Spinal cord (tissue), 10 donors: ENCODE results near the gene EFTUD2. TPM values are rescaled to one million over a fixed set of nuclear protein-coding genes. Genes with fewer than 3 reads are reported as not detected.

Source experiments
- DNase-seq, 6 donors: peaks; one replicate each; pipeline versions ENCODE4 v3.0.0 to v3.0.0-alpha.2; 2013 to 2015; ENCODE audit warnings: low spot score in 6 of 6, low read depth in 4 of 6
- H3K27ac ChIP-seq: one replicate; pipeline ENCODE4 v1.5.1; 2013; ENCODE audit warnings: low read depth, low read length, control low read depth
- H3K27me3 ChIP-seq: one replicate; pipeline ENCODE4 v1.6.1; 2013; ENCODE audit warnings: low read length; ENCODE audit not compliant: control insufficient read depth, insufficient read depth
- H3K36me3 ChIP-seq: one replicate; pipeline ENCODE4 v1.6.1; 2013; ENCODE audit warnings: low read length; ENCODE audit not compliant: control insufficient read depth, insufficient read depth
- H3K4me1 ChIP-seq: one replicate; pipeline ENCODE4 v1.6.1; 2013; ENCODE audit warnings: low read length; ENCODE audit not compliant: control insufficient read depth, insufficient read depth
- H3K4me3 ChIP-seq: one replicate; pipeline ENCODE4 v1.5.1; 2013; ENCODE audit warnings: low read depth, low read length, control low read depth
- H3K9me3 ChIP-seq: one replicate; pipeline ENCODE4 v1.6.1; 2013; ENCODE audit warnings: low read length; ENCODE audit not compliant: control insufficient read depth, insufficient read depth
- WGBS: methylation state at CpG from one replicate; pipeline ENCODE4 v1.1.5; 2013; ENCODE audit warnings: missing lambda C conversion rate; ENCODE audit not compliant: insufficient coverage; 5-methylcytosine and 5-hydroxymethylcytosine counted together
- polyA plus RNA-seq, 2 donors: library from polyadenylated mRNA; unstranded; fragments of 120-200 nt; gene quantifications; one replicate each; pipeline ENCODE4 v1.2.1, GENCODE V29; 2013; ENCODE audit not compliant: insufficient read length in 2 of 2
- total RNA-seq, 2 donors: library from RNA; depleted of rRNA in 1 of 2; stranded (reverse); fragments of 120-200 nt in 1 of 2; fragments of >200 nt in 1 of 2; gene quantifications; one replicate each; pipeline versions ENCODE4 v1.2.3 to v1.2.4, GENCODE V29; 2013 to 2014
- donor health status: healthy.

EFTUD2 gene
- total and polyA plus RNA-seq, 4 donors = 68.0 to 85.0 (median 74.3) TPM

DNA sequence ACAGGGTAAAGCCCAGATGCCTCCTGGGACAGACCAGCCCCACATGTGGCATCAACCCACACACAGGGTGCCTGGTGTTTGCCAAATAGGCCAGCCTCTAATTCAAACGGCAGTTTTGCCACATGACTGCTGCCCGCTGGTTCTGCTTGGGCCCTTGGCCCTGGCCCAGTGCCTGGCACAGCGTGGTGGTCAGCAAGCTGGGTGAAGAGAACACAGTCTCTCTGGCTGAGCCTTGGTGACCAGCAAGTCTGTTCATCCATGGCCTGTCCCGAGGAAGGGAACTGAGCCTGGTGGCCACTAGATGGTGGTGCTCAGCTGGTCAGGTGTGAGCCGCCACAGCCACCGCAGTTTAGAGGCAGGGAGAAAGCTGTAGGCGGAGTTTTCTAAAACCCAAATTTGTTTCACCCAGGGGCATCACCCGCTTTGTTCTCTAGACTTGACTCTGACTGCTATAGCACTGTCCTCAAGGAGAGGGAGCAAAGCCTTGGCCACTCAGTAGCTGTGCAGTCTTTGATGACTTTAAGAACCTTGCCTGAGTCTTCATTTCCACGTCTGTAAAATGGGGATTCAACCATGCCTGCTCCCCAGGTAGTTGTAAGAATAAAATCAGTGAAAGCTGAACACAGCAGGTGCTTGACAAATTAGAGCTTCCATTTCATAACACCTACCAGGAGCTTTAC, 20.8 kb upstream of the EFTUD2 start:
- peak overlapping the region; percentile 63 for H3K27ac ChIP-seq
- no peak overlapping the region for H3K4me3 ChIP-seq
- H3K9me3 ChIP-seq = no peaks in the 10 kb centered on the region
- peaks cover 87% of the 10 kb centered on the region for H3K4me1 ChIP-seq
- peaks cover 3% of the 10 kb centered on the region for H3K27me3 ChIP-seq
- peak in 5 of 6 donors; percentile 63 to 94 (median 76) for DNase-seq
- WGBS = 10% methylated on average over 5 of the region's 9 CpGs
- peaks cover under 1% of the 10 kb centered on the region for H3K36me3 ChIP-seq

- peaks cover 5% of the 10 kb centered on the region for H3K36me3 ChIP-seq
- H3K27ac ChIP-seq = peak overlapping the region; percentile 63
- no peak overlapping the region for H3K4me3 ChIP-seq
- no peak for DNase-seq
- peaks cover 93% of the 10 kb centered on the region for H3K4me1 ChIP-seq
- H3K9me3 ChIP-seq = no peaks in the 10 kb centered on the region
- peaks cover 3% of the 10 kb centered on the region for H3K27me3 ChIP-seq
- 40% methylated on average over 2 of the region's 2 CpGs for WGBS
Observed at GRCh38 chr17:44919411-44919810, 20.2 kb upstream of the EFTUD2 start.

GRCh38 chr17:44918006-44918405, 18.8 kb upstream of the EFTUD2 start:
- peaks cover 14% of the 10 kb centered on the region for H3K36me3 ChIP-seq
- no peaks in the 10 kb centered on the region for H3K9me3 ChIP-seq
- no peak overlapping the region for H3K4me3 ChIP-seq
- no peak for DNase-seq
- H3K4me1 ChIP-seq = peaks cover 83% of the 10 kb centered on the region
- peaks cover 3% of the 10 kb centered on the region for H3K27me3 ChIP-seq
- 86% methylated on average over 1 of the region's 2 CpGs for WGBS
- no peak overlapping the region for H3K27ac ChIP-seq

- Histone ChIP-seq H3K27me3 (peaks cover 5% of the 10 kb centered on the region), H3K9me3 (no peaks in the 10 kb centered on the region), H3K27ac (peak overlapping the region; percentile 86), H3K4me3 (no peak overlapping the region), H3K36me3 (peaks cover 17% of the 10 kb centered on the region), H3K4me1 (peaks cover 78% of the 10 kb centered on the region)
- 76% methylated on average over 6 of the region's 6 CpGs for WGBS
- DNase-seq = no peak
Observed at GRCh38 chr17:44917456-44917855, 18.2 kb upstream of the EFTUD2 start.

DNA sequence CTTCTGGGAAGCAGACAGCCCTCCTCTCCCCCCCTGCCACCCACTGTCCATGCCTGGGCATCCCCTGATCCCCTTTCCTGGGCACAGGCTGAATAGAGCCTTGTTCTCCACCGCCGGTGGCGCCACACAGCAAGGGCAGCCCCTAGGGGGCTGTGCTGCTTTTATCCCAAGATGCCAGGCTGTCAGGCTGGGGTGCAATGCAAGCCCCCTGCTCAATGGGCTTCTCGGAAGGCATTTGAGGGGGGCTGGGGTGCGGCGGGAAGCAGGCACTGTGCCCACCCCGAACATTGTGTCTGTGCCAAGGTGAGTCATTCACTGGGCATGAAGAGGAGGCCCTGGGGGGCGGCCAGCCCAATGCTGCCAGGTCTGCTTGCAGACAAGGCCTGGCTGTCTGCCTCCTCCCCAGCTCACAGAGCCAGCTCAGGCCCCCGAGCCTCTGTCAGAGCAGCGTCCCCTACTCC, 17.6 kb upstream of the EFTUD2 start:
- H3K9me3 ChIP-seq = no peaks in the 10 kb centered on the region
- peak; percentile 74 to 95 (median 80) for DNase-seq
- H3K4me3 ChIP-seq = no peak overlapping the region
- H3K36me3 ChIP-seq = peaks cover 22% of the 10 kb centered on the region
- peaks cover 7% of the 10 kb centered on the region for H3K27me3 ChIP-seq
- peaks cover 78% of the 10 kb centered on the region for H3K4me1 ChIP-seq
- H3K27ac ChIP-seq = peak overlapping the region; percentile 86
- WGBS = 29% methylated on average over 7 of the region's 10 CpGs

GRCh38 chr17:44915862-44916780, 16.9 kb upstream of the EFTUD2 start:
- Histone ChIP-seq H3K4me3 (no peak overlapping the region), H3K36me3 (peaks cover 29% of the 10 kb centered on the region), H3K9me3 (no peaks in the 10 kb centered on the region), H3K27ac (peak overlapping the region; percentile 86), H3K4me1 (peaks cover 78% of the 10 kb centered on the region), H3K27me3 (peaks cover 5% of the 10 kb centered on the region)
- DNase-seq = peak in 5 of 6 donors; percentile 49 to 89 (median 70)
- 35% methylated on average over 8 of the region's 11 CpGs for WGBS

GRCh38 chr17:44915321-44915726, 16.1 kb upstream of the EFTUD2 start, which contains the start of gene GFAP:
GFAP (minus strand) TSS chr17:44915500; CDS start chr17:44915486, 14 bp downstream.
- H3K4me1 ChIP-seq = peaks cover 77% of the 10 kb centered on the region
- peak in 2 of 6 donors; percentile 77 to 89 for DNase-seq
- H3K27me3 ChIP-seq = peaks cover 7% of the 10 kb centered on the region
- WGBS = 46% methylated on average over 8 of the region's 17 CpGs
- peaks cover 36% of the 10 kb centered on the region for H3K36me3 ChIP-seq
- no peaks in the 10 kb centered on the region for H3K9me3 ChIP-seq
- H3K4me3 ChIP-seq = peak within 1 kb of the TSS; percentile 58
- peak within 1 kb of the TSS; percentile 86 for H3K27ac ChIP-seq

DNA sequence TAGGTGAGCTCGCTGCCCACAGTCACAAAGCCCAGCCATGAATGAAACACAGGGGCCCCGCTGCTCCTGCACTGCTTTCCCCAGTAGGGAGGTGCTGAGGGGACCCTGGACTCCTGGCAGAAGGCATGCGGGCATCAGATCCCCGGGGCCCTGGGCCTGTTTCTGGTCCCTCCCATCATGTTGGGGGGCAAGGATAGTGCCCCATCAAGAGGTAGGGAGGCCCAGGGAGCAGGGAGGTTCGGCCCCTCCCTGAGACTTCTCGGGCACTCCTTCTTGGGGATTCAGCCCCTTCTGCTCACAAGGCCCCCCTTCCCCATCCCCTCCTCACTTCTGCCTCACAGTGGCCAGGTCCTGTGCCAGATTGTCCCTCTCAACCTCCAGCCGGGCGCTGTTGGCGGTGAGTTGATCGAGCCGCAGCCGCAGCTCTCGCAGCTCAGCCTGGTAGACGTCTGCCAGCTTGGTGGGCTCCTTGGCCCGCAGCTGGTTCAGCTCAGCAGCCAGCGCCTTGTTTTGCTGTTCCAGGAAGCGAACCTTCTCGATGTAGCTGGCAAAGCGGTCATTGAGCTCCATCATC, 15.5 kb upstream of the EFTUD2 start:
- Histone ChIP-seq H3K4me1 (peaks cover 77% of the 10 kb centered on the region), H3K4me3 (peak overlapping the region; percentile 58), H3K27me3 (peaks cover 7% of the 10 kb centered on the region), H3K36me3 (peaks cover 42% of the 10 kb centered on the region), H3K9me3 (no peaks in the 10 kb centered on the region), H3K27ac (peak overlapping the region; percentile 86)
- 33% methylated on average over 18 of the region's 19 CpGs for WGBS
- DNase-seq = peak in 1 of 6 donors; percentile 62

GRCh38 chr17:44914148-44914547, 14.9 kb upstream of the EFTUD2 start:
- peaks cover 45% of the 10 kb centered on the region for H3K36me3 ChIP-seq
- H3K27me3 ChIP-seq = peaks cover 7% of the 10 kb centered on the region
- peak overlapping the region; percentile 58 for H3K4me3 ChIP-seq
- peak overlapping the region; percentile 86 for H3K27ac ChIP-seq
- WGBS = 65% methylated on average over 4 of the region's 4 CpGs
- DNase-seq = no peak
- H3K4me1 ChIP-seq = peaks cover 73% of the 10 kb centered on the region
- no peaks in the 10 kb centered on the region for H3K9me3 ChIP-seq
